Activated gamma-delta T cell treated with anti-CD3 and anti-CD28 coated beads, Interleukin-2, amount 50 U/mL, for 16 hours (primary cell): ENCODE results near the gene SLC41A3.
"Not testable (repeated sequence)": the region's sequence is repeated elsewhere in the genome, so short reads cannot be mapped to it uniquely, and the experiment has no call there.

Experiments used
- DNase-seq: peaks from one replicate; pipeline ENCODE4 v3.0.0-alpha.2; 2020; ENCODE audit warnings: low read depth

The SLC41A3 gene

DNA sequence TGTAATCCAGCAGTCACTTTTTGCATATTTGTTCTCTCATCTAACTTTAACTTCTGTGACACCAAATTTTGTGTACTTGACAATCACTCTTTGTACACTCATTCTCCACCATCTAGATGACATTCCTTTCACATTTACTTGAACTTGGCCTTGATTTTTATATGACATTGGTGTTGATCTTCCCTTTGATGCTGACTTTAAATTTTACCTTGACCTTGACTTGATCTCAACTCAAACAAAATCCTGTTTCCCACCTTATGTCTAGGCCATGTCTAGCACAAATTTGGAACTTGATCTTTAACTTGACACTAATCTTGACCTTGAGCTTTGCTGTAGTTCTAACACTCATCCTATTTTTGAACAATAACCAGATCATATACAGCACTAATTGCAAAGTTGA is 81.7 kb downstream of the SLC41A3 start:
- no peak for DNase-seq

- DNase-seq = not testable (repeated sequence)
These were observed 87.2 kb downstream of the SLC41A3 start for GRCh38 chr3:125996751-125997150.

- DNase-seq = peak; percentile 41
These were observed 93.5 kb downstream of the SLC41A3 start for GRCh38 chr3:125990253-125990970.

GRCh38 chr3:125984951-125985350 is 99.0 kb downstream of the SLC41A3 start:
- DNase-seq = not testable (repeated sequence)

- not testable (repeated sequence) for DNase-seq
These were observed 106.8 kb downstream of the SLC41A3 start for GRCh38 chr3:125977104-125977503.

GRCh38 chr3:125976003-125976390 is 107.9 kb downstream of the SLC41A3 start:
- DNase-seq = not testable (repeated sequence)

DNA sequence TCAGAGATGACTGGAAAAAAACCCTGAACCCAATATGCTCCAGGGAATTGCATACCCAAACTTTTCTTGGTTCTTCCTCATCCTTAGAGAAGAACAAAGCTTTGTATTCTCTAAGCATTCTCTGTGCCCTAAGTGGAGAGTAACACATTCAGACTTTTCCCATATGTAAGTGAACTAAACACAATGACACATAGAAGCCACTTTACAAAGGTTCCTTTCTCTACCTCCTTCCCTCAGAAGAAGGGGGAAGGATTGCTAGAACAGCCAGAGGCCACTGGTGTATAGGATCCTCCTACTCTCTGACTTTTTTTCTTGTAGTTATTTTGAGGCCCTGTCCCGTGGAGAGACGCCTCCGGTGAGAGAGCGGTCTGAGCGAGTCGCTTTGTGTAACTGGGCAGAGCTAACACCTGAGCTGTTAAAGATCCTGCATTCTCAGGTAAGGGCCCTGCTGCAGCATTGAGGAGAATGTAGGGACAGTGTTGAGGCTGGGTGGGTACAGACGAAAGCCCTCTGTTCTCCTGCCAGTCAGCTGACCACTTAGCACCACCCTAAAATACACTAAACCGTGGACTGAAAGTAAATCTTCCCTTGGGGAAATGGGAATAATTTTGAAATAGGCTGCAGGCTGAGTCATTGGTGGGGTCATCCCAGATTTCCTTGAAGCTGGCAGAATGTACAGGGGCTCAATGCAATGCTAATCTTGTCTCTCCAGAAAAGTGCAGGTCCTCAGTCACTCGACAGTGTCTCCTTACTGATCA is 108.5 kb downstream of the SLC41A3 start:
- DNase-seq = not testable (repeated sequence)

DNA sequence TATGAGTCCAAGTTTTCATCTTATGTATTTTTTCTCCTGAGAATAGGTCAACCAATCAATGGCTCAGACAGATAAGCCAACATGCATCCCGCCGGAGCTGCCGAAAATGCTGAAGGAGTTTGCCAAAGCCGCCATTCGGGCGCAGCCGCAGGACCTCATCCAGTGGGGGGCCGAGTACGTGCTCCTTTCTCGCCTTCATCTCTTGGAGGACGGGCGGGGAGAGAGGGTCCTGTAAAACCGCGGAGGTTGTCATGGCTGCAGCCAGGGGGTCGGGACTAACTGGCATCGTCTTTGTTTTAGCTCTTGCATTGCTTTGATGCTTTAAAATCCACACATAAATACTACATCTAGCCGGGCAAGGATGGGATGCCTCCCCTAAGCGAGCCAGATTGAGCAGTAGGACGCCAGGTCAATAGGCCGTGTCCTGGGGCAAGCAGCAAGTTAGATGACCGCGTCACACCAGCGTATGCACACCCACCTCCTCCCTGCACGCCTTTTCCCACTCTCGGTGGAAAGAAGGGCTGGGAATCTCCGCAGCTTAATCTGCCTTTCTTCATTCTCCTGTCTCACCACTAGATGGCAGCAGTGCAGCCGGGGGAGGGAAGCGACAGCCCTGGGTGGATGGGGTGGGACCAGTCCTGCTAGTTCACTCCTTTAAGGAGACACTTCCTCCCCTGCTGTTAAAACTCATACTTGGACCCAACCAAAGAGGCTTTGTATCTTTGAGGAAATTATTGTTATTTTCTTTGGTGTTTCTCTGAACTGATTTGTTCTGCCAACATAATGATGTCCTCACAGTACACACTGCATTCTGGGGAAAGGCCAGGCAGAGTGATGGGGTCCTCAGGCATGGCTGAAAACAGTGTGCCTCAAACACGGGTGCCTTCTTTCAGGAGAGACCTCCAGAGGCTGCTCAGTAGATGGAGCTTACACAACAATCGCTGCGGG is 111.7 kb downstream of the SLC41A3 start:
- peak; percentile 20 for DNase-seq

GRCh38 chr3:125968701-125969592 is 115.0 kb downstream of the SLC41A3 start, which contains the start of gene ROPN1B:
TSS of gene ROPN1B (plus strand) at chr3:125969178. CDS start at chr3:125972055, 2,877 bp downstream.
- not testable (repeated sequence) for DNase-seq

DNA sequence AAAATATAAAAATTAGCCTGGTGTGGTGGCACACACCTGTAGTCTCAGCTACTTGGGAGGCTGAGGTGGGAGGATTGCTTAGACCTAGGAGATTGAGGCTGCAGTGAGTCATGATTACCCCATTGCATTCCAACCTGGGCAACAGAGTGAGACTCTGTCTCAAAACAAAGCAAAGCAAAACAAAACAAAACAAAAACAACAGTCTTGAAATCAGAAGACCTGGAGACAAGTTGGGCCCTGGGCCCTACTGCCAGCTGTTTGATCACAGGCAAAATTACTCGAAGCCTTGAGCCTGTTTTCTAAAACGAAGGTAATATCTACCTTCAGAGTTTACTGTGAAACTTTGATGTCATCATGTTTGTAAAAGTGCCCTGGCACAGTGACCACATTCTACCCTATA is 115.8 kb downstream of the SLC41A3 start:
- DNase-seq = not testable (repeated sequence)

- no peak for DNase-seq
These were observed 116.8 kb downstream of the SLC41A3 start for GRCh38 chr3:125967156-125967555.

DNA sequence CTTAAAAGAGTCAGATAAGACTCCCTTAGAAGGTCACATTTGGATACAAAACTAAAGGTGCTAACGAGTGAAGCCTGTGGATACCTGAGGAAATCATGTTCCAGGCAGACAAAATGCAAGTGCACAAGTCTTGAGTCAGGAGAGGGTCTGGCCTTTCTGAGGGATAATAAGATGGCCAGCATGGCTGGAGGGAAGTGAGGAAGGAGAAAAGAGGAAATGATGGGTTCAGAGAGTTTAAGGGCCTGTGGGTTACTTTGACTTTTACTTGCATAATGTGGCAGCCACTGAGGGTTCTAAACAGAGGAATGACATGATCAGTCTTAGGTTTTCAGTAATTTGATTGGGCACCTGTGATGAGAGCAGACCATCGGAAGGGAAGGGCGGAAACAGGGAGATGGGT is 118.4 kb downstream of the SLC41A3 start:
- DNase-seq = no peak

DNA sequence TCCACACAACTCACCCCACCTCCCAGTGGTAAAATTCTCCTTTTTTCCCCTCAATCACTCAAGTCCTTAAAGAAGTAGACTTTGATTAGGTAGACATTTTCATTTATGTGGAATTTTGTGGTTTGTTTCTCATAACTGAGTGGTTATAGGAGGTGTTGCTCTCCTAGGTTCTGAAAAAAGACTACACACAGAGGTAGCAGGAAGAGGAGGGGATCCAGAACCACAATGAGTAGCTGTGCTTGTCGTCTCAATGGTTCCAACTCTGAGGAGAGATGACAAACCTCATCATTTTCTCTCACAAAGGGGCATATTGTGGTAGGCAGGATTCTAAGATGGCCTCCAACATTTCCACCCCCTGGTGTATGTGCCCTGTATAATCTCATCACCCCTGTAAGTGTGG is 120.1 kb downstream of the SLC41A3 start:
- DNase-seq = not testable (repeated sequence)

DNA sequence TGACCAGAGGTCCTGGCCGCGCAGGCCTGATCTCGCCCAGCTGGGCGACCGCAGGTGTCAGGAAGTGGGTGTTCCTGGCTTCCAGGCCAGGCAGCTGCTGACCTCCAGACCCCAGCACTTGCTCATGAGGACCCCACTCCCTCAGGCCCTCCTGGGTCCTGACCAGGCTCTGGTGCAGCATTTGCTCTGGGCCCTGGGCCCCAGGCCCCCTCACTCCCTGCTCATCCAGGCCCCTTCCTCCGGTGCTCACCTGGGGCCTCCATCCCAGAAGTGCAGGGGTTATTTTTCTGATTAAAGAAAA is 122.7 kb downstream of the SLC41A3 start:
- DNase-seq = no peak

DNA sequence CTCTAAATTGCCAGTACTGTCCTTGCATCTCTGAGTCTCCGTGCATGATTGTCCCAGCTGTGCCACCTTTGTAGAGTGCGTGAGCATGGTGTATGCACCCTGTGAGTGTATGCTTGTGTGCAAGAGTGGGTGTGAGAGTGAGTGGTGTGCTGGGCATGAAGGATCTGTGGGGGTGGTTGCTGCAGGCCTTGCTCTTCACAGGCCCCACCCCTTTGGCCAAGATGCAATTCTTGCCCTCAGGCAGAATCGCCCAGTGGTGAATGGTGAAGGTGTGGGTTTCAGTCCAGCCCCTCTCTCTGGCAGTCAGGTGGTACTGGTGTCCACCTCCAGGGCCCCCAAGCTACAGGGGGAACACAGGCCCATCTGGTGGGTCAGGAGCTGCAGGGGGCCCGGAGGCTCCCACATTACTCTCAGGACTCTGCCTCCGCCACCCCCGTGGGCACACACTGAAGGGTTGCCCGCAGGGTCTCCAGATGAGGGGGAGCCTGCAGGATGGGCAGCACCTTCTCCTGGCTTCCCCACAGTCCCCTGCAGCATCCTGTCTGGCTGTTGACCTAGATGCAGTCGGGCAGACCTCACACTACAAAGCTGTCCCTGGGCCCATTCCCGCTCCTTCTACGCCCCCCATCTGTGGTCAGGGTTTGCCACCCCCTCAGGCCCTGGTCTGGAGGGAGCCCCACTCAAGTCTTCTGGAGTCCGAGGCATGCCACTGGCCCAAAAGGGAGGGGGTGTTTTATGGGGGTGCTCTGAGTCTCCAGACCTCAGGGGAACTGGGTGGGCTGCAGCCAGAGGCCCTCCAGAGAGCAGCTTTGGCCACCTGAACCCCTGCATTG is 123.3 kb downstream of the SLC41A3 start:
- DNase-seq = no peak

DNA sequence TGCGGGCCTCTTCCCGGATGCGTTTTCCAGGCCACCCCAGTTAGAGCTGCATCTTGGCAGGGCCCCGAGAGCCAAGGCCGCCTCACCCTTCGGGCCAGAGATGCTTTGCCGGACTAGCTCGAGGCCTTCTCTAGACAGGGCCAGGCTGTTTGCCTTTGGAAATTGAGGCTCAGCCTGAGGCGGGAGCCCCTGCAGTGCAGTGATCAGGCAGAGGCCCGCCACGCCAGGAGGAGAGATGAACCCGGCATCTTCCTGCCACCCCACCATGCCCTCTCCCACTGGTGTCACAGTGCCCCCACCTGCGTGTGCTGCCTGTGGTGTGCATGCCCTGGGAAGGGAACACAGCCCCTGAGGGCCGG is 123.9 kb downstream of the SLC41A3 start:
- DNase-seq = no peak

DNA sequence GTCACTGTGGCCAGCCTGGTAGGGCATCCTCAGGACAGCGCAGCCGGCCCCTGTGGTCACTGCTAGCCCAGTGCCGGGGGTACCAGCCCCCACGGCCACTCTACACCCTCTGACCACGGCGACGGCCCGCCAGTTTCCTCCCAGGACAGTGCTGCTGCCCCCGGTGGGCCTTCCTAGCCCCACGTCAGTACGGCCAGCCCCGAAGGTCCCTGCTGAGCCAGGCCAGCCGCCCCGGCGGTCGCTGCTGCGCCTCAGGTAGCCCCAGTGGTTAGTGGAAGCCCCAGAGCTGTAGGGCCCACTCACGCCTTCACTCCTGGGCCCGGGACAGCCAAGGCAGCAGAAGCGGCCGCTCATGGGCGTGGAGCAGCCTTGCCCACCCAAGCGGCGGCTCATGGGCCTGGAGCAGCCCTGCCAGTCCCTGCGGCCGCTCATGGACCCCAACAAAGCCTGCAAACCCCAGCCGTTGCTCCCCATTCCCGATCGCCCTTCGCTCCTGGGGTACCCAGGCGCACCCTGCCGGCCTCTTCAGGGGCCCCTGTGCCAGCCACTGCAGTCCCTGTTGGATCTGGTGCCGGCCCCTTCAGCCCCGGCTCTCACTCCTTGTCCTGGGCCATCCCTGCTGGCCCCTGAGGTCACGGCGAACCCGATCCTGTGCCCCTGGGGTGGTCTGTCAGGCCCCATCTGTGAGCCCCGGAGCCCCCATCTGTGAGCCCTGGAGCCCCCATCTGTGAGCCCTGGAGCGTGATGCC is 124.4 kb downstream of the SLC41A3 start:
- no peak for DNase-seq

GRCh38 chr3:125958511-125959316 is 125.2 kb downstream of the SLC41A3 start:
- no peak for DNase-seq
